OCI-LY7 (cell line): Measurements from ENCODE around the gene OGFOD3. TPM values are rescaled to one million over a fixed set of nuclear protein-coding genes. Genes with fewer than 3 reads are reported as not detected.
A peak's percentile ranks its signal among the peaks of the same experiment; 100 is the strongest.

Experiments used
- BruUV-seq: library from RNA; stranded (reverse); fragments of 400-500 nt; replicated peaks from 2 replicates; lab custom pipeline; 2021; lab: Mats Ljungman, UMichigan
- CTCF ChIA-PET: fragments of 300-600 bp; sonication (Branson Sonifier 250); formaldehyde crosslinking; loops from one replicate; lab custom pipeline; 2022; ENCODE audit warnings: antibody characterized with exemption; ENCODE audit not compliant: unreplicated experiment; lab: Charles Lee
- POLR2A ChIA-PET: fragments of 300-600 bp; sonication (Branson Sonifier 250); formaldehyde crosslinking; loops from one replicate; lab custom pipeline; 2022; ENCODE audit warnings: antibody characterized with exemption; lab: Charles Lee
- DNase-seq: peaks from one replicate; pipeline ENCODE4 v3.0.0-alpha.2; 2015; ENCODE audit warnings: low spot score
- H2AFZ ChIP-seq: fragments of 200-600 bp; sonication (generic), shearing (Covaris generic); 2 replicates; pipeline ENCODE4 v1.6.1; 2014; ENCODE audit warnings: mild to moderate bottlenecking, antibody characterized with exemption, low read length, moderate library complexity
- H3K27ac ChIP-seq: fragments of 200-600 bp; sonication (generic); 2 replicates; pipeline ENCODE4 v1.5.1; 2014; ENCODE audit warnings: mixed run types, low read depth, mild to moderate bottlenecking, moderate library complexity, low read length, inconsistent platforms; ENCODE audit not compliant: poor library complexity, severe bottlenecking
- H3K36me3 ChIP-seq: fragments of 200-600 bp; sonication (generic); 2 replicates; pipeline ENCODE4 v1.6.1; 2014; ENCODE audit warnings: mild to moderate bottlenecking, antibody characterized with exemption, low read length, moderate library complexity, mixed read lengths; ENCODE audit not compliant: insufficient read depth
- H3K4me1 ChIP-seq: fragments of 200-600 bp; sonication (generic); 2 replicates; pipeline ENCODE4 v1.5.1; 2014; ENCODE audit warnings: mild to moderate bottlenecking, low read length; ENCODE audit not compliant: insufficient read depth, poor library complexity, severe bottlenecking
- H3K4me2 ChIP-seq: fragments of 200-600 bp; sonication (generic); 2 replicates; pipeline ENCODE4 v1.6.1; 2014; ENCODE audit warnings: mild to moderate bottlenecking, low read length
- H3K4me3 ChIP-seq: fragments of 200-600 bp; sonication (generic); 2 replicates; pipeline ENCODE4 v1.5.1; 2014; ENCODE audit warnings: mild to moderate bottlenecking, low read depth, low read length; ENCODE audit not compliant: poor library complexity, severe bottlenecking
- H3K79me2 ChIP-seq: fragments of 200-600 bp; sonication (generic); 2 replicates; pipeline ENCODE4 v1.6.1; 2016; ENCODE audit warnings: low read depth, mild to moderate bottlenecking, low read length, moderate library complexity, mixed read lengths; ENCODE audit not compliant: insufficient read depth
- H3K9me2 ChIP-seq: fragments of 200-600 bp; sonication (generic); 2 replicates; pipeline ENCODE4 v1.6.1; 2016; ENCODE audit warnings: mild to moderate bottlenecking, low read length, mixed read lengths; ENCODE audit not compliant: insufficient read depth
- H3K9me3 ChIP-seq: fragments of 200-600 bp; sonication (generic); 2 replicates; pipeline ENCODE4 v1.6.1; 2014; ENCODE audit warnings: mild to moderate bottlenecking, mixed run types, low read length, mixed read lengths
- H4K20me1 ChIP-seq: fragments of 200-600 bp; sonication (generic); 2 replicates; pipeline ENCODE4 v1.6.1; 2014; ENCODE audit warnings: mild to moderate bottlenecking, antibody characterized with exemption, low read length, moderate library complexity, mixed read lengths; ENCODE audit not compliant: insufficient read depth
- EZH2phosphoT487 ChIP-seq: fragments of 200-600 bp; sonication (generic); IDR thresholded peaks from 2 replicates; pipeline ENCODE4 v1.6.1; 2018; ENCODE audit warnings: low read depth, borderline replicate concordance, mild to moderate bottlenecking, mixed run types, antibody characterized with exemption, low read length, moderate library complexity, mixed read lengths
- intact Hi-C: fragments of 100-400 bp; cut with micrococcal nuclease; formaldehyde crosslinking; loops from one replicate; pipeline ENCODE4 v1.10.0; 2022; ENCODE audit not compliant: unreplicated experiment
- total RNA-seq, 2 experiments: library from RNA; depleted of rRNA in 1 of 2; stranded (reverse); fragments of >200 nt in 1 of 2; shearing (Covaris generic) in 1 of 2; gene quantifications; 2 replicates each; pipeline ENCODE4 v1.2.3, GENCODE V29; 2014 to 2022
- TF ChIP-seq, protein P1 (sequence below): fragments of 200-600 bp; sonication (generic); conservative IDR thresholded peaks from 2 replicates; pipeline ENCODE4 v1.5.1; 2014; ENCODE audit warnings: mild to moderate bottlenecking, antibody characterized with exemption, low read length, moderate library complexity, mixed read lengths

OGFOD3 gene
- total RNA-seq, 2 experiments from 2014 or later: 55.6 to 65.2 TPM

- H4K20me1 ChIP-seq: no peaks in the 10 kb centered on the region
- H3K36me3 ChIP-seq: no peaks in the 10 kb centered on the region
- no peaks in the 10 kb centered on the region for H3K79me2 ChIP-seq
- no peak overlapping the region for H2AFZ ChIP-seq
- H3K9me2 ChIP-seq: no peaks in the 10 kb centered on the region
- ChIA-PET CTCF (interaction anchor here (0.5 kb wide), 1 partner anchor 162 kb away, joined by 3 read pairs; no protein-coding TSS in a partner anchor), POLR2A (interaction anchor here (0.7 to 1.7 kb wide), 3 partner anchors 19 to 1097 kb away, joined by 3 to 9 read pairs (median 3); no protein-coding TSS in a partner anchor)
- H3K4me1 ChIP-seq: peaks cover 28% of the 10 kb centered on the region
- H3K4me2 ChIP-seq: no peak overlapping the region
- DNase-seq: peak; percentile 50
- BruUV-seq: no TSS peak
- intact Hi-C loops: no loop called here
- no peak overlapping the region for H3K4me3 ChIP-seq
- TF ChIP-seq, protein P1, sequence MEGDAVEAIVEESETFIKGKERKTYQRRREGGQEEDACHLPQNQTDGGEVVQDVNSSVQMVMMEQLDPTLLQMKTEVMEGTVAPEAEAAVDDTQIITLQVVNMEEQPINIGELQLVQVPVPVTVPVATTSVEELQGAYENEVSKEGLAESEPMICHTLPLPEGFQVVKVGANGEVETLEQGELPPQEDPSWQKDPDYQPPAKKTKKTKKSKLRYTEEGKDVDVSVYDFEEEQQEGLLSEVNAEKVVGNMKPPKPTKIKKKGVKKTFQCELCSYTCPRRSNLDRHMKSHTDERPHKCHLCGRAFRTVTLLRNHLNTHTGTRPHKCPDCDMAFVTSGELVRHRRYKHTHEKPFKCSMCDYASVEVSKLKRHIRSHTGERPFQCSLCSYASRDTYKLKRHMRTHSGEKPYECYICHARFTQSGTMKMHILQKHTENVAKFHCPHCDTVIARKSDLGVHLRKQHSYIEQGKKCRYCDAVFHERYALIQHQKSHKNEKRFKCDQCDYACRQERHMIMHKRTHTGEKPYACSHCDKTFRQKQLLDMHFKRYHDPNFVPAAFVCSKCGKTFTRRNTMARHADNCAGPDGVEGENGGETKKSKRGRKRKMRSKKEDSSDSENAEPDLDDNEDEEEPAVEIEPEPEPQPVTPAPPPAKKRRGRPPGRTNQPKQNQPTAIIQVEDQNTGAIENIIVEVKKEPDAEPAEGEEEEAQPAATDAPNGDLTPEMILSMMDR: no peak
- TF ChIP-seq EZH2phosphoT487: no peak
- H3K27ac ChIP-seq: no peak overlapping the region
- H3K9me3 ChIP-seq: no peaks in the 10 kb centered on the region
Measured at GRCh38 chr17:82344175-82344907, 74.0 kb downstream of the OGFOD3 start.

DNA sequence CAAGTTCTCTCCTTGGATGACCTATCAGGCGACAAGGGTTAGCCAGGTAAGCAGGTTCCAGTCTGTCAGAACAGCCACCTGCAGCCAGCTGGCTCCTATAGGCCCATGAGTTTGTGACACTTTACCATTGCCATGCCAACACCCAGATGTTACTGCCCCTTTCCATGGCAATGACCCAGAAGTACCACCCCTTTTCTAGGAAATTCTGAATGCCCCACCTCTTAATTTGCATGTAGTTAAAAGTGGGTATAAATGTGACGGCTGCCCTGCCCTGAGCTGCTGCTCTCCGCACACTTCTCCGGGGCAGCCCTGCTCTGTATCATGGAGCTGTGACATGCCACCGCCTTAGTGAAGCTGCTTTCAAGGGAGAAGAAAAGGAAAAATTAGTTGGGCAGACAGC, 74.8 kb downstream of the OGFOD3 start:
- no TSS peak for BruUV-seq
- intact Hi-C loops: no loop called here
- Histone ChIP-seq H3K9me3 (no peaks in the 10 kb centered on the region), H2AFZ (no peak overlapping the region), H3K9me2 (no peaks in the 10 kb centered on the region), H3K4me3 (no peak overlapping the region), H3K4me1 (peaks cover 23% of the 10 kb centered on the region), H3K27ac (no peak overlapping the region), H3K79me2 (no peaks in the 10 kb centered on the region), H3K36me3 (no peaks in the 10 kb centered on the region), H4K20me1 (no peaks in the 10 kb centered on the region), H3K4me2 (no peak overlapping the region)
- ChIA-PET POLR2A (interaction anchor here (0.7 to 1.7 kb wide), 2 partner anchors 19 to 45 kb away, joined by 3 to 9 read pairs; no protein-coding TSS in a partner anchor), CTCF (interaction anchor here (0.5 kb wide), 1 partner anchor 162 kb away, joined by 3 read pairs; no protein-coding TSS in a partner anchor)
- TF ChIP-seq, protein P1: no peak
- no peak for TF ChIP-seq EZH2phosphoT487
- no peak for DNase-seq
